Activated CD4-positive, CD25-positive, alpha-beta regulatory T cell (primary cell): ENCODE data around the gene TMPRSS9.
"Not testable (repeated sequence)": the region's sequence is repeated elsewhere in the genome, so short reads cannot be mapped to it uniquely, and the experiment has no call there.

ENCODE experiments used
- DNase-seq, 4 experiments: peaks; one replicate each; lab custom pipeline; 2025; lab: John Stamatoyannopoulos, UW

Gene TMPRSS9

DNA sequence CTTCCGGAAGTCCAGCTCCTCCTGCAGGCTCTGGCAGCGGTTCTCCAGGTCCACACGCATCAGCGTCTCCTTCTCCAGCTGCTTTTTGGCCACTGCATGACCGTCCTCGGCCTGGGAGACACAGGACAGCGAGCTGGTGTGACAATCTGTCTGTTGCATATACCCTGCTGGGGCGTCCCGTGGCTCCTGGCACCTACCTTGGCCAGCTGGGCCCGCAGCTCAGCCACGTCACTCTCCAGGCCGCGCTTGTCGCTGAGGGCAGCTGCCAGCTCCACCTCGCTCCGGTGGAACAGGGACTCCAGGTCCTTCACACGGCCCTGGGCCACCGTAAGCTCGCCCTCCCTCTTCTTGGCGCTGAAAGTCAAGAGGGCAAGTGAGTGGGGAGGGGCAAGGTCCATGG is 78.1 kb downstream of the TMPRSS9 start:
- no peak for DNase-seq

GRCh38 chr19:2440515-2440914 is 80.5 kb downstream of the TMPRSS9 start:
- no peak for DNase-seq

DNA sequence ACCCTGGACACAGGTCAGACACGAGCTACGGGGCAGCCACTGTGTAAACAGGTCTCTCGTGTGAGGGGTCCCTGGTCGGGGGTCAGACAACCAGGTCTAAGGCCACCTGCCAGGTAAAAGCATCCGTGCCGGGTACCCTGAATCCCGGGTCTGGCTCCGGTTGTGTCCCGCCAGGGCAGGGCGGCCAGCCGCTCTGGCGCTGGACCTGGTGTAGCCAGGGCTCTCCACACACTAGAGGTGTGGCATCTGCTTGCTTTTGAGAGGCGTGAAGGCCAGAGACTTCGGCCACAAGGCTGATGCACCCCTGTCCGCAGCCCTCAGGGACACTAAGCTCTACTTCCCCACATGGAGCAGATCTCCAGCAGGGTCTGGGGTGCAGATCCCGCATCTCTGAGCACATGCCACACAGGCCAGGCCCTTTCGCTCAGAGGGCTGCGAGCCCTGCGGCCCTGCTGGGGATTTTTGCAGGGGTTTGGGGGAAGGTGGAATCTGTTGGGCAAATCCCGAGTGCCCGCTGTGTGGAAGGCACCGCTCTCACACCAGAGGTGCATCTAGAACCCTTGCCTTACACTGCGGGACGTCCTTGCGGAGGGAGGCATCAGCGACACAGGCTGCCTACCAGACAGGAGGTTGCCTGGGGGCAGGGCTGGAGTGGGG is 81.2 kb downstream of the TMPRSS9 start:
- no peak for DNase-seq

DNA sequence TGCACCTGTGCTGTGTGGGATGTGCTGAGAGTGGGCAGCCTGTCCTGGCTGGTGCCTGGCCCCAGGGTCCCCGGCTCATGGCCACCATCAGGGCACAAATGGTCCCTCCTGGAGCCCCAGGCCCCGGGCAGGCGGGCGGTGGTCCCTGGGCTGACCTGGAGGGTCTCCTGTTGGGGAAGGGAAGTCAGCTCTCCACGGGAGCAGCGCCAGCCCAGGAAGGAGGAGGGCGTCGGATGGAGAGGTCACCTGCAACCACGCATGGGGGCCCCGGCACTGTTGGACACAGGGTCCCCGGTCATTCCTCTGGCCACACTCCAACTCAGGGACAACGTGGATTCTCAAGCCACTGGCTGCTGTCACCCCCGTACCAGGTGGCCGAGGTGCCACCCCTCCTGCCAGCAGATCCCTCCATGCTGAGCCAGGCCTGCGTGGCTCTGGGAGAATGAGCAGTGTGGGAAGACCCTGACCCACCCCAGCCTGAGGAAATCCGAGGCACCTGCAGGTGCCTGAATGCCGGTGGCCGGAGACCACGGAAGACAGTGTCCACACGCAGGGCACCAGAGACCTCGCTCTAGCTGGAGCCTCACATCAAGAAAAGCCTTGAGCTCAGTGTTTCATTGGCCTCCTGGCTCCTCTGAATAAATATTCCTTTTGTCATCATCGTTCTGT is 83.2 kb downstream of the TMPRSS9 start:
- DNase-seq = no peak

- DNase-seq = no peak
Measured at GRCh38 chr19:2443785-2444182, 83.7 kb downstream of the TMPRSS9 start.

DNA sequence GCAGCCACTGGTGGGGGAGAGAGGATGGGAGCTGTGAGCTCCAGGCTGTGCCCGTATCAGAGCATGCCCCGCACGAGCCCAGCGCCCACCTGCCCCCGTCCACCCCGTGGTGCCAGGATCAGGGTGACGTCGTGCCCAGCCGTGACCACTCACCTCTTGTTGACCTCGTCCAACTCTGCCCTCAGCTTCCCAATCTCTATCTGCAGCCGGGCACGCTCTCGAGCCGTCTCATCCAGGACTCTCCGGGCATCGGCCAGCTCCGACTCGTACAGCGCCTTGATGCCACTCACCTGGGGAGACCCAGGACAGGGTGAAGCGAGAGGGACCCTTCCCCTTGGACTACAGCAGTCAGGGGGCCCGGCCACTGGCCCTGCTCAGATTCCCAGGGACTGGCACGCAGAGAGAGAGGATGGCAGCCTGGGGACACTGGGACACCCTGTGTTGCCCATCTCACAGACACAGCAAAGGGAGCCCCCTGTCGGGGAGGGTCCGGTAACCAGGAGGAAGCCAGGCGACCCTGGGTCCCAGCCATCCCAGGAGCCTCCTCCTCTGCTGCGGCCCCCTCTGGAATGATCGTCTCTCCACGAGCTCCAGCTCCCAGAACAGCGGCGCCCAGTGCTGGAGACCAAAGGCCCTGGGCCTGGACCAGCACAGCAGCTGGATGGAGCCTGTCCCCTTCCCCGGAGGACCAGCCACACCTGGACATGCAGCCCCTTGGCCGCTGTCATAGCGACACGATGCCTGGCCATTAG is 84.4 kb downstream of the TMPRSS9 start:
- DNase-seq = no peak

- DNase-seq = no peak
Measured at GRCh38 chr19:2446381-2446780, 86.3 kb downstream of the TMPRSS9 start.

DNA sequence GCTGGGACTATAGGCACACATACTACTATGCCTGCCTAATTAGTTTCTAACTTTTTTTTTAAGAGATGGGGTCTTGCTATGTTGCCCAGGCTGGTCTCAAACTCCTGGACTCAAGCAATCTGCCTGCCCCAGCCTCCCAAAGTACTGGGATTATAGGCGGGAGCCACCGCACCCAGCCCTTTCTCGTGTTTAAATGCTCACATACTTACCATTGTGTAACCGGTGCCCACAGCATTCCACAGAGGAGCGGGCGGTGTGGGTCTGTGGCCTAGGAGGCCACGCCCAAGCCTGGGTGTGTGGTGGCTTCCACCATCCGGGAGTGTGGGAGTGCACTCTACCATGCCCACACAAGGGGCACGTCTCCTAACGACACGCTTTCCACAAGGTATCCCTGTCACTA is 89.0 kb downstream of the TMPRSS9 start:
- DNase-seq = no peak

- no peak for DNase-seq
Measured at GRCh38 chr19:2451138-2451537, 91.1 kb downstream of the TMPRSS9 start.

GRCh38 chr19:2451741-2452140 is 91.7 kb downstream of the TMPRSS9 start:
- DNase-seq = no peak

DNA sequence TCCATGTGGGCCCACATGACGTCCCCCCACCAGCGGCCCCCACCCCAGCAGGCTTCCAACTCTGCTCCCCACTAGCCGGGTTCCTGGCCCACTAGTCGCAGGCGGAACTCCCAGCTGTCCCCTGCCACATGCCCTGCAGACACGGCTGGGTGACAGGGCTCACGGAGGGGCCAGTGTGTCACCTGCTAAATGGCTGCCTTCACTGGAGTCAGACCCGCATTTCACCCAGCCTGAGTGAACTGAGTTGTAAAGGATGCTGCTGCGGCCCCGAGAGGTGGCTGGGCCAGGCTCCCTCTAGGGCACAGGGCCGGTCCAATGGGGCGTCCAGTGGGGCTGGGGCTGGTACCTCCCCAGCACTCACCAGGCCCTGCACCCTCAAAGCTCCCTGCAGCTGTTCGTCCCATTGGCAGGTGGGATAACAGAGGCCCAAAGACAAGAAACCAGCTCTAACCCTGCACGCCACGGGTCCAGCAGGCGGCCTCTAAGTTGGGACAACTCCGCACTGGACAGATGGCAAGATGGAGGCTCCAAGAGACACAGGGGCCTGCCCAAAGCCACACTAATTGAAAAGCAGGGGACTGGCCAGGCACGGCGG is 93.5 kb downstream of the TMPRSS9 start:
- no peak for DNase-seq

DNA sequence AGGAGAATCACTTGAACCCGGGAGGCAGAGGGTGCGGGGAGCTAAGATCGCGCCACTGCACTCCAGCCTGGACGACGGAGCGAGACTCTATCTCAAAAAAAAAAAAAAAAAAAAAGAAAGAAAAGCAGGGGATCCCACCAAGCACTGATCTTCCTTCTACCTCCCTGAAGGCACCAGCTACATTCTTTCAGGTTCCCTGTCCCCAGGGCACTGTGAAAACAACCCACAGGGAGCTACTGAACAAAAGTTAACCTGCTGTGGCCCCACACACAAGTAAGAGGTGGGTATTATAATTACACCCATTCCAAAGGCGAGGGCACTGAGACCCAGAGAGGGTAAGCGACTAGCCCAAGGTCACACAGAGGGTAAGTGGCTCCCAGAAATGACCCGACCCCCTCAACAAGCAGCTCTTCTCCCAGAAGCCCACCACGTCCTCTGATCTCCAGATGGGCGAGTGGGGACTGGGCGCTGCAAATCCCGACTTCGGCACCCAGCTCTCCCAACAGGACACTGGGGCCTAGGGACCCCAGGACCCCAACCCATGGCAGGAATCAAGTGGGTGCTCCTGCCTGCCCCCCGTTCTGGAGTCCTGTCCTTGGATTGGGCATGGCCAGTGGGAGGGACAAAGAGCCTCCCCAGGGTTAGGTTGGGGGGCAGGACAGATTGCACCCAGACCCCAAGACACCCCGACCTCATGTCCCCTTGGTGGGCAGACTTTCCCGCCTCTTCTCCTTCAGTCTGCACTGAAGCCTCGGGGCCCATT is 94.3 kb downstream of the TMPRSS9 start:
- no peak for DNase-seq

DNA sequence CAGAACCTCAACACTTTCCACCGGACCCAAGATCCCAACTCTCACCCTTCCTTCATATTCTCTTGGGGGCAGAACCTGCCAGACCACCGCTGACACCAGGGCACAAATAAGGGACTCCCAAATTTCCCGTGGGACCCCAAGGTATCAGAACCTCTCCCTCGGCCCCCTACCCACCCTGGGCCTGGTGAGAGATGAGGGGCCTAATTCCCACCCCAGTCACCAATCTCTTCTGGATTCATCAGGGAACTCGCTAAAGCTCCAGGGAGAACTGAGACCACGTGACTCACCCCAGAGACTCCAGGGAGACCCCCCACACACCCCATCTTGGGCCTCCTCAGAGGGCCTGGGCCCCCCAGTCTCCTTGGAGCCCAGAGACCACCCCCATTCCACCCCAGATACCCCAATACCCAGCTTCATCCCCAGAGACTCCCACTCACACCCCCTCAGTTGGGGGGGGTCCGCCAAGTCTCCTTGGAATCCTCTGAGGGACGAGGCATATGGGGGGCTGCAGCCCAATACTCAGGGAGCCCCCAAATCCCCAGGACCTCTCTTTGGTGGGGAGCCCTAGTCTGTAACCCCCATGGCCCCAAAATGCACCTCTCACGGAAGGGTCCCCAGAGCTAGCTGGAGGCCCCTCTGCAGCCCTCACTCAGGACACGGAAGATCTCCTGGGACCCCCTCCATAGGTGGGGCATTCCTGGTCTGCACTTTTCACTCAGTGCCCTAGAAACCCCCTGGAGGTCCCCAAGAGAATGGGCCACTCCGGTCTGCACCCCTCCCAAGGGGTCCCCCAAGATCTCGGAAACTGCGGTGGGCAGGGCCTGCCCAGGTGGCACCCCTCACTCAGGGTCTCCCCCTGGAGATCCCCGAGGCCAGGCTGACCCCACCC is 95.1 kb downstream of the TMPRSS9 start:
- DNase-seq = no peak

- peak in 3 of 4 experiments; percentile 17 to 25 (median 24) for DNase-seq
Measured at GRCh38 chr19:2455851-2456570, 95.9 kb downstream of the TMPRSS9 start.

DNA sequence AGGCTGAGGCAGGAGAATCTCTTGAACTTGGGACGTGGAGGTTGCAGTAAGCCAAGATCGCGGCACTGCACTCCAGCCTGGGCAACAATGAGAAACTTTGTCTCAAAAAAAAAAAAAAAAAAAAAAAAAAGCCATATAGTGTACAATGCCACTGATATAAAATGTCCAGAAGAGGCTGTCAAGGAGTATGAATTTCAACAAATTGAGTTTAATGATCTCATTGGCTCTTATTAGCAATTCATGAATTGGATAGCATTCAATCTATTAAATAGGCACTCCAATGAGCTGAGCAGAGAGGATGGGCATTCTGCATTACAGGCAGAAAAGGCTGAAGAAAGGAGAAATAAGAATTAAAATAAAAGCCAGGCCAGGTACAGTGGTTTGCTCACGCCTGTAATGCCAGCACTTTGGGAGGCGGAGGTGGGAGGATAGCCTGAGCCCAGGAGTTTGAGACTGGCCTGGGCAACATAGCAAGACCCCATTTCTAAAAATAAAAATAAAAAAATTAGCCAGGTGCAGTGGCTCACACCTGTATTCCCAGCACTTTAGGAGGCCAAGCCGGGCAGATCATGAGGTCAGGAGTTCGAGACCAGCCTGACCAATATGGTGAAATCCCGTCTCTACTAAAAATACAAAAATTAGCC is 97.5 kb downstream of the TMPRSS9 start:
- DNase-seq = no peak

GRCh38 chr19:2458054-2458453 is 98.0 kb downstream of the TMPRSS9 start:
- no peak for DNase-seq

DNA sequence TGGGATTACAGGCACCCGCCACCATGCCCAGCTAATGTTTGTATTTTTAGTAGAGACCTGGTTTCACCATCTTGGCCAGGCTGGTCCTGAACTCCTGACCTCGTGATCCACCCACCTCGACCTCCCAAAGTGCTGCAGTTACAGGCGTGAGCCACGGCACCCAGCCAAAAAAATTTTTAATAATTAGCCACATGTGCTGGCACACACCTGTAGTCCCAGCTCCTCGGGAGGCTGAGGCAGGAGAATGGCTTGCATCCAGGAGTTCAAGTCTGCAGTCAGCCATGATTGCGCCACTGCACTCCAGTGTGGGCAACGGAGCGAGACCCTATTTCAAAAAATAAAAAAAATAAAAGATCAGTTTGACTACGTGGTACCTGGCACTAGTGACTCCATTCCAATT is 98.7 kb downstream of the TMPRSS9 start:
- DNase-seq = not testable (repeated sequence)

DNA sequence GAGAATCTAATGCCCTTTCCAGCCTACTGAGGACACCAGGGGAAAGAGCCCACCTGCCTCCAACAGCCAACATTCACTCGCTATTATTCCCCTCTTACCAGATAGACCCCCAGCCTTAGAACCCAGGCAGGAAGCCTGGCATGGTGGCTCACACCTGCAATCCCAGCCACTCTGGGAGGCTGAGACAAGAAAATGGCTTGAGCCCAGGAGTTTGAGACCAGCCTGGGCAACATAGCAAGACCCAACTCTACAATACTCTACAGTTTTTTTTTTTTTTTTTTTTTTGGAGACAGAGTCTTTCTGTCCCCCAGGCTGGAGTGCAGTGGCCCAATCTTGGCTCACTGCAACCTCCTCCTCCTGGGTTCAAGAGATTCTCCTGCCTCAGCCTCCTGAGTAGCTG is 100.2 kb downstream of the TMPRSS9 start:
- no peak for DNase-seq

DNA sequence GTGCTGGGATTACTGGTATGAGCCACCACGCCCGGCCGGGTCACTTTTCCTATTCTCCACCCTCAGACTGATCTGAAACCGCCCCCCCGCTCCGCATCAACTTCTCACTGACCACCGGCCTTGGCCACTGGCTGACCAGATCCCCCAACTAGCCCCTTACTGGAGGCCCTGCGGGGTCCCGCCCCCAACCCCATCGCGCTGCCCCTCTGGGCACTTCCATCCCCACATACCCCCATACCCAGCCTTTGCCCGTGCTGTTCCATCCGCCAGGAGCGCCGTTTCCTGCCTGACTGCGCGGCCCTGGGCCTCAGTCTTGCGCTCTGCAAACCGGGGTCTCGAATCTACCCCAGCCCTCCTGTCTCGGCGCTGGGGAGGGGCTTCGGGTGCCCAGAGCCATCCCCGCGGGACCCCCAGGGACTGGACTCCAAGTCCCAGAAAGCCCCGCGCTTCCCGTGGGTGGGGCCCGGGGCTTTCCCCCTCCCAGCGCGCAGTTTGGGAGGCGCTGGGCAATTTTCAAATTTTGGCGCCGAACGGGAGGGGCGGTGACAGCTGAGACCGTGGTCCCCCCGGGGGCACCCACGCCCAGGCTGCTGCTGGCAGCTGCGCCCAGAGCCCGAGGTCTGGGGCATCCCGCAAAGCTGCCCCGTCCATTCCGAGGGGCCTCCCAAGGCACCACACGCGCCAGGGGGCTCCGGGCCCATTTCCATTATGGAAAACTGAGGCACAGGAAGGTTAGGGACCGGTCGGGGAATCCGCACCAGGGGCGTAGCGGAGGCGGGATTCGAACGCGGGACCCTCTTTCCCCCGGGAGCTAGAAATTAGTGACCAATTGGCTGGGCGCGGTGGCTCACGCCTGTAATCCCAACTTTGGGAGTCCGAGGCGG is 101.9 kb downstream of the TMPRSS9 start:
- DNase-seq = peak in 2 of 4 experiments; percentile 30 to 41
